Astrocyte (in vitro differentiated cells and primary cell): ENCODE data around the gene VHLL. TPM values are rescaled to one million over a fixed set of nuclear protein-coding genes. Genes with fewer than 3 reads are reported as not detected.
A peak's percentile ranks its signal among the peaks of the same experiment; 100 is the strongest.

ENCODE experiments used
- DNase-seq: peaks from one replicate; pipeline ENCODE4 v3.0.0-alpha.2; 2010; ENCODE audit warnings: low read depth
- FAIRE-seq: peaks from 2 replicates; lab custom pipeline; 2011; peaks lifted over from hg19 to GRCh38; lab: Jason Lieb, UNC
- H2AFZ ChIP-seq: 2 replicates; pipeline ENCODE4 v1.6.0; 2012; ENCODE audit warnings: low read depth, low read length, inconsistent platforms
- H3K27ac ChIP-seq: 2 replicates; pipeline ENCODE4 v1.5.1; 2011; ENCODE audit warnings: low read depth, low read length, inconsistent platforms
- H3K27me3 ChIP-seq: 2 replicates; pipeline ENCODE4 v1.6.0; 2011; ENCODE audit warnings: low read length, inconsistent platforms; ENCODE audit not compliant: insufficient read depth
- H3K36me3 ChIP-seq: 2 replicates; pipeline ENCODE4 v1.5.1; 2011; ENCODE audit warnings: low read length, inconsistent platforms; ENCODE audit not compliant: insufficient read depth
- H3K4me1 ChIP-seq: 2 replicates; pipeline ENCODE4 v1.5.1; 2011; ENCODE audit warnings: low read length, inconsistent platforms; ENCODE audit not compliant: insufficient read depth
- H3K4me2 ChIP-seq: 2 replicates; pipeline ENCODE4 v1.6.0; 2012; ENCODE audit warnings: low read length, inconsistent platforms
- H3K4me3 ChIP-seq: 2 replicates; pipeline ENCODE4 v1.5.1; 2011; ENCODE audit warnings: low read depth, mild to moderate bottlenecking, low read length, inconsistent platforms; ENCODE audit not compliant: insufficient read depth
- H3K79me2 ChIP-seq: 2 replicates; pipeline ENCODE4 v1.6.0; 2012; ENCODE audit warnings: mild to moderate bottlenecking, low read length, inconsistent platforms; ENCODE audit not compliant: insufficient read depth
- H3K9ac ChIP-seq: 2 replicates; pipeline ENCODE4 v1.6.0; 2012; ENCODE audit warnings: mild to moderate bottlenecking, low read length, inconsistent platforms
- H3K9me3 ChIP-seq: 2 replicates; pipeline ENCODE4 v1.5.1; 2012; ENCODE audit warnings: low read depth, mild to moderate bottlenecking, low read length, inconsistent platforms; ENCODE audit not compliant: insufficient read depth
- H4K20me1 ChIP-seq: 2 replicates; pipeline ENCODE4 v1.6.0; 2012; ENCODE audit warnings: low read length, inconsistent platforms; ENCODE audit not compliant: insufficient read depth
- H3K27ac Mint-ChIP-seq: one replicate; pipeline ENCODE4 v1.8.0; 2021; ENCODE audit warnings: mild to moderate bottlenecking, mixed read lengths; ENCODE audit not compliant: unreplicated experiment
- H3K27me3 Mint-ChIP-seq: one replicate; pipeline ENCODE4 v1.8.0; 2021; ENCODE audit warnings: low read depth, mixed read lengths; ENCODE audit not compliant: unreplicated experiment
- H3K36me3 Mint-ChIP-seq: one replicate; pipeline ENCODE4 v1.8.0; 2021; ENCODE audit warnings: low read depth, mixed read lengths; ENCODE audit not compliant: unreplicated experiment
- H3K4me1 Mint-ChIP-seq: one replicate; pipeline ENCODE4 v1.8.0; 2021; ENCODE audit warnings: low read depth, mixed read lengths; ENCODE audit not compliant: unreplicated experiment
- H3K4me3 Mint-ChIP-seq: one replicate; pipeline ENCODE4 v1.8.0; 2021; ENCODE audit warnings: mild to moderate bottlenecking, moderate library complexity, mixed read lengths; ENCODE audit not compliant: unreplicated experiment
- H3K9me3 Mint-ChIP-seq: one replicate; pipeline ENCODE4 v1.8.0; 2021; ENCODE audit warnings: mild to moderate bottlenecking, mixed read lengths; ENCODE audit not compliant: unreplicated experiment
- EZH2 ChIP-seq: IDR thresholded peaks from 2 replicates; pipeline ENCODE4 v1.6.1; 2012; ENCODE audit warnings: mild to moderate bottlenecking, low read length, inconsistent platforms; ENCODE audit not compliant: insufficient read depth
- total RNA-seq: library from RNA; stranded (reverse); gene quantifications from 2 replicates; pipeline ENCODE4 v1.2.1, GENCODE V29; 2021
- TF ChIP-seq, protein P1 (sequence below): IDR thresholded peaks from 2 replicates; pipeline ENCODE4 v1.5.1; 2011; ENCODE audit warnings: low read depth, mild to moderate bottlenecking, inconsistent platforms, low read length, moderate library complexity; ENCODE audit not compliant: insufficient read depth

The VHLL gene
- total RNA-seq, 1 donor from 2014 or later = 0.34 TPM

DNA sequence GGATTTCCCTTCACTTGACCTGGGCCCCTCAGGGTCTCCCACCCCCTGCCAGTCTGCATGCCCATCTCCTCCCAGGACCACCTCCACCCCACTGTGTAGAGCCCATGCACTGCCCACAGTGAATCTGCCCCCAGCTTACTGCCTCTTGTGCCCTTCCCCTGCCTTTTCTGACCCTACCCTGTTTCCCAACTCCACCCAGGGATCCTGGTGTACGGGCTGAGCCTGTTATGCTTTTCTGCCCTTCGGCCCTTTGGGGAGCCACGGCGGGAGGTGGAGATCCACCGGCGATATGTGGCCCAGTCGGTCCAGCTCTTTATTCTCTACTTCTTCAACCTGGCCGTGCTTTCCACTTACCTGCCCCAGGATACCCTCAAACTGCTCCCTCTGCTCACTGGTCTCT lies 13.0 kb downstream of the VHLL start:
- Histone ChIP-seq H3K4me1 (peaks cover 16% of the 10 kb centered on the region), H3K27ac (no peak overlapping the region), H3K4me2 (no peak overlapping the region), H3K79me2 (peaks cover 22% of the 10 kb centered on the region), H3K9me3 (no peaks in the 10 kb centered on the region), H3K4me3 (no peak overlapping the region), H3K9ac (no peak overlapping the region), H2AFZ (no peak overlapping the region), H3K27me3 (no peaks in the 10 kb centered on the region), H3K36me3 (no peaks in the 10 kb centered on the region), H4K20me1 (peaks cover 12% of the 10 kb centered on the region)
- Mint-ChIP-seq H3K27ac (no peak overlapping the region), H3K27me3 (no peaks in the 10 kb centered on the region), H3K36me3 (peaks cover 10% of the 10 kb centered on the region), H3K9me3 (no peaks in the 10 kb centered on the region), H3K4me1 (peaks cover 14% of the 10 kb centered on the region), H3K4me3 (no peak overlapping the region)
- FAIRE-seq = no peak
- no peak for DNase-seq
- TF ChIP-seq, protein P1, sequence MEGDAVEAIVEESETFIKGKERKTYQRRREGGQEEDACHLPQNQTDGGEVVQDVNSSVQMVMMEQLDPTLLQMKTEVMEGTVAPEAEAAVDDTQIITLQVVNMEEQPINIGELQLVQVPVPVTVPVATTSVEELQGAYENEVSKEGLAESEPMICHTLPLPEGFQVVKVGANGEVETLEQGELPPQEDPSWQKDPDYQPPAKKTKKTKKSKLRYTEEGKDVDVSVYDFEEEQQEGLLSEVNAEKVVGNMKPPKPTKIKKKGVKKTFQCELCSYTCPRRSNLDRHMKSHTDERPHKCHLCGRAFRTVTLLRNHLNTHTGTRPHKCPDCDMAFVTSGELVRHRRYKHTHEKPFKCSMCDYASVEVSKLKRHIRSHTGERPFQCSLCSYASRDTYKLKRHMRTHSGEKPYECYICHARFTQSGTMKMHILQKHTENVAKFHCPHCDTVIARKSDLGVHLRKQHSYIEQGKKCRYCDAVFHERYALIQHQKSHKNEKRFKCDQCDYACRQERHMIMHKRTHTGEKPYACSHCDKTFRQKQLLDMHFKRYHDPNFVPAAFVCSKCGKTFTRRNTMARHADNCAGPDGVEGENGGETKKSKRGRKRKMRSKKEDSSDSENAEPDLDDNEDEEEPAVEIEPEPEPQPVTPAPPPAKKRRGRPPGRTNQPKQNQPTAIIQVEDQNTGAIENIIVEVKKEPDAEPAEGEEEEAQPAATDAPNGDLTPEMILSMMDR = no peak
- no peak for TF ChIP-seq EZH2

DNA sequence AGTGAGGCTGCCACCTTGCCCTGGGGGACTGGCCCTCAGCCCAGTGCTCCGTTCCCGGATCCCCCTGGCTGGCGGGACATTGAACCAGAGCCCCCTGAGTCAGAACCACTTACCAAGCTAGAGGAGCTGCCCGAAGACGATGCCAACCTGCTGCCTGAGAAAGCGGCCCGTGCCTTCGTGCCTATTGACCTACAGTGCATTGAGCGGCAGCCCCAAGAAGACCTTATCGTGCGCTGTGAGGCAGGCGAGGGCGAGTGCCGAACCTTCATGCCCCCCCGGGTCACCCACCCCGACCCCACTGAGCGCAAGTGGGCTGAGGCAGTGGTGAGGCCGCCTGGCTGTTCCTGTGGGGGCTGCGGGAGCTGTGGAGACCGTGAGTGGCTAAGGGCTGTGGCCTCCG lies 13.7 kb downstream of the VHLL start:
- TF ChIP-seq EZH2 = no peak
- TF ChIP-seq, protein P1 = no peak
- H3K4me1 Mint-ChIP-seq = peaks cover 14% of the 10 kb centered on the region
- H3K9me3 ChIP-seq = no peaks in the 10 kb centered on the region
- DNase-seq = no peak
- H3K4me2 ChIP-seq = no peak overlapping the region
- H3K27me3 ChIP-seq = no peaks in the 10 kb centered on the region
- no peak overlapping the region for H3K27ac Mint-ChIP-seq
- H2AFZ ChIP-seq = no peak overlapping the region
- peaks cover 17% of the 10 kb centered on the region for H3K4me1 ChIP-seq
- H3K36me3 Mint-ChIP-seq = peaks cover 10% of the 10 kb centered on the region
- H3K9ac ChIP-seq = no peak overlapping the region
- no peaks in the 10 kb centered on the region for H3K9me3 Mint-ChIP-seq
- no peaks in the 10 kb centered on the region for H3K36me3 ChIP-seq
- peaks cover 18% of the 10 kb centered on the region for H4K20me1 ChIP-seq
- no peak overlapping the region for H3K4me3 Mint-ChIP-seq
- FAIRE-seq = no peak
- no peaks in the 10 kb centered on the region for H3K27me3 Mint-ChIP-seq
- H3K4me3 ChIP-seq = no peak overlapping the region
- no peak overlapping the region for H3K27ac ChIP-seq
- peaks cover 28% of the 10 kb centered on the region for H3K79me2 ChIP-seq

DNA sequence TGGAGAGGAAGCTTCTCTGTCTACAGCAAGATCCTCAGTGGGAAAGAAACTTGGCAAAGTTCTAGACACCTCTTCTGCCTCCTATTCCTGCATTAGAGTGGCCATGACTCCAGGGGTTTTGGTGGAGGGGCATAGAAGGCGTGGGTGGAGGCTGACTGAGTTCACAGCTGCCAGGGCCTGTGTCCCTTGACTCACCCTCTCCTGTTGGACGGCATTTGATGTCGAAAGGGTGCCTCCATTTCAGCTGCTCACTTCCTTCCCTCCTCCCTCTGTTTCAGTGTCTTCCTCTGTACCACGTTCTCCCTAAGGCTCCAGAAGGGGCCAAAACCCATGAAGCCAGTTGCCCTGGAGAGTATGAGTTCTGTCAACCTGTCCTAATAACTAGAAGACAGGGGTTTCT lies 14.3 kb downstream of the VHLL start:
- DNase-seq (no peak), FAIRE-seq (no peak)
- Histone ChIP-seq H3K27me3 (no peaks in the 10 kb centered on the region), H3K27ac (no peak overlapping the region), H3K36me3 (no peaks in the 10 kb centered on the region), H3K4me3 (no peak overlapping the region), H3K9ac (no peak overlapping the region), H4K20me1 (peaks cover 25% of the 10 kb centered on the region), H3K79me2 (peaks cover 35% of the 10 kb centered on the region), H3K4me1 (peaks cover 17% of the 10 kb centered on the region), H3K9me3 (no peaks in the 10 kb centered on the region), H3K4me2 (no peak overlapping the region), H2AFZ (no peak overlapping the region)
- H3K9me3 Mint-ChIP-seq = no peaks in the 10 kb centered on the region
- H3K36me3 Mint-ChIP-seq = peaks cover 7% of the 10 kb centered on the region
- peak overlapping the region; percentile 34 for H3K4me3 Mint-ChIP-seq
- TF ChIP-seq, protein P1 = no peak
- no peak for TF ChIP-seq EZH2
- H3K27me3 Mint-ChIP-seq = no peaks in the 10 kb centered on the region
- no peak overlapping the region for H3K27ac Mint-ChIP-seq
- peaks cover 17% of the 10 kb centered on the region for H3K4me1 Mint-ChIP-seq
